Esophagus mucosa (tissue), 1 donor: ENCODE data around the gene LRRTM4. TPM values are rescaled to one million over a fixed set of nuclear protein-coding genes. Genes with fewer than 3 reads are reported as not detected.
"Not testable (repeated sequence)": the region's sequence is repeated elsewhere in the genome, so short reads cannot be mapped to it uniquely, and the experiment has no call there.

Experiments
- ATAC-seq: fragments of 200-7000 bp; cut with Tn5 transposase; one replicate; pipeline ENCODE4 v1.9.1; 2020
- total RNA-seq: library from RNA; stranded (reverse); gene quantifications from one replicate; pipeline ENCODE4 v1.2.4, GENCODE V29; 2023
- donor health status: DM: yes; HTN: yes; CAD: no.

The LRRTM4 gene
- total RNA-seq, 1 donor from 2014 or later = not detected

GRCh38 chr2:77156599-77156998, 365.6 kb downstream of the LRRTM4 start:
- no peak for ATAC-seq

GRCh38 chr2:77155511-77155910, 366.7 kb downstream of the LRRTM4 start:
- no peak for ATAC-seq

- no peak for ATAC-seq
Measured at GRCh38 chr2:77149565-77149964, 372.6 kb downstream of the LRRTM4 start.

GRCh38 chr2:77147153-77147552, 375.0 kb downstream of the LRRTM4 start:
- ATAC-seq = no peak

- ATAC-seq = no peak
Measured at GRCh38 chr2:77144772-77145171, 377.4 kb downstream of the LRRTM4 start.

GRCh38 chr2:77142141-77142540, 380.0 kb downstream of the LRRTM4 start:
- no peak for ATAC-seq

- not testable (repeated sequence) for ATAC-seq
Measured at GRCh38 chr2:77128479-77128878, 393.7 kb downstream of the LRRTM4 start.

GRCh38 chr2:77127345-77127744, 394.8 kb downstream of the LRRTM4 start:
- ATAC-seq = no peak

GRCh38 chr2:77121518-77121917, 400.7 kb downstream of the LRRTM4 start:
- no peak for ATAC-seq

GRCh38 chr2:77119333-77119732, 402.8 kb downstream of the LRRTM4 start:
- no peak for ATAC-seq

GRCh38 chr2:77108915-77109314, 413.3 kb downstream of the LRRTM4 start:
- no peak for ATAC-seq

GRCh38 chr2:77105008-77105407, 417.2 kb downstream of the LRRTM4 start:
- ATAC-seq = no peak

GRCh38 chr2:77104554-77104953, 417.6 kb downstream of the LRRTM4 start:
- ATAC-seq = no peak

- no peak for ATAC-seq
Measured at GRCh38 chr2:77102927-77103326, 419.2 kb downstream of the LRRTM4 start.

GRCh38 chr2:77101796-77102452, 420.3 kb downstream of the LRRTM4 start:
- no peak for ATAC-seq

- no peak for ATAC-seq
Measured at GRCh38 chr2:77099961-77100360, 422.2 kb downstream of the LRRTM4 start.

GRCh38 chr2:77095525-77095924, 426.7 kb downstream of the LRRTM4 start:
- ATAC-seq = not testable (repeated sequence)

GRCh38 chr2:77095096-77095495, 427.1 kb downstream of the LRRTM4 start:
- ATAC-seq = no peak

GRCh38 chr2:77088424-77088823, 433.8 kb downstream of the LRRTM4 start:
- not testable (repeated sequence) for ATAC-seq

- no peak for ATAC-seq
Measured at GRCh38 chr2:77087987-77088414, 434.2 kb downstream of the LRRTM4 start.

GRCh38 chr2:77086478-77086877, 435.7 kb downstream of the LRRTM4 start:
- ATAC-seq = no peak

- ATAC-seq = no peak
Measured at GRCh38 chr2:77086051-77086450, 436.1 kb downstream of the LRRTM4 start.

GRCh38 chr2:77085561-77085960, 436.6 kb downstream of the LRRTM4 start:
- ATAC-seq = no peak

- ATAC-seq = no peak
Measured at GRCh38 chr2:77081597-77081996, 440.6 kb downstream of the LRRTM4 start.

- ATAC-seq = no peak
Measured at GRCh38 chr2:77064324-77064723, 457.9 kb downstream of the LRRTM4 start.
